Erythroblast (primary cell): Measurements from ENCODE around the gene GMDS.

Source experiments
- DNase-seq, 2 experiments: peaks; one replicate each; lab custom pipeline; 2025; lab: John Stamatoyannopoulos, UW
- GATA1 ChIP-seq: IDR thresholded peaks from 2 replicates; pipeline ENCODE4 v1.6.1; 2011; ENCODE audit warnings: low read depth, mild to moderate bottlenecking, control low read depth, low read length, moderate library complexity
- POLR2A ChIP-seq: IDR thresholded peaks from 2 replicates; pipeline ENCODE4 v1.6.1; 2011; ENCODE audit warnings: mild to moderate bottlenecking, low read length

The GMDS gene

DNA sequence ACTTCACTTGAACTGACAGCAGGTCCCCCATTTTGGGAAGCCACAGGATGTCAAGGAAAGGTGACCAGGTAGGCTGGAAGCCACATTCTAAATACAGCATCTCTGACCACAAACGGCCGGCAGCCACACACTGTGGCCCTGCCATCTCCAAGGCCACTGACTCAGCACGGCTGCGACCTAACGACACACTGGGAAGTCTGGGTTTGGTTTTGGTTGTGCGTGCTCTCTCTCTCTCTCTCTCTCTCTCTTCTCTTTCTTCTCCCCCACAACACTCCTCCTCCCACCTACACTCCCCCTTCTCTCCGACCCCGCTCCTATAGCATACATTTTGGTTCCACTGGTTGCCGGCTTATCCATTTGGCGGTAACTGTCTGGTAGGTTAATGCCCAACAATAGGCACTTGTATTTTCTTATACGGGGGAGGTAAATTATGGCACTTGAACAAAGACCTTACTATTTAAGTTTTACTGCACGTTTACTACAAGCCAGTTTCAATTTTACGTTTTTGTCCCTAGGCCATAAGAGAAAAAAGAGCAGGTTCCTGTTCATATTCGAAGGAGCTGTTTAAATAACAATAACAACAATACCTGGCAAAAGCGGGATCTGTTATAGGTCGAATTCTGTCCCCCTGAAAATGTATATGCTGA is 103.6 kb downstream of the GMDS start:
- peak; percentile 27 to 43 for DNase-seq

DNA sequence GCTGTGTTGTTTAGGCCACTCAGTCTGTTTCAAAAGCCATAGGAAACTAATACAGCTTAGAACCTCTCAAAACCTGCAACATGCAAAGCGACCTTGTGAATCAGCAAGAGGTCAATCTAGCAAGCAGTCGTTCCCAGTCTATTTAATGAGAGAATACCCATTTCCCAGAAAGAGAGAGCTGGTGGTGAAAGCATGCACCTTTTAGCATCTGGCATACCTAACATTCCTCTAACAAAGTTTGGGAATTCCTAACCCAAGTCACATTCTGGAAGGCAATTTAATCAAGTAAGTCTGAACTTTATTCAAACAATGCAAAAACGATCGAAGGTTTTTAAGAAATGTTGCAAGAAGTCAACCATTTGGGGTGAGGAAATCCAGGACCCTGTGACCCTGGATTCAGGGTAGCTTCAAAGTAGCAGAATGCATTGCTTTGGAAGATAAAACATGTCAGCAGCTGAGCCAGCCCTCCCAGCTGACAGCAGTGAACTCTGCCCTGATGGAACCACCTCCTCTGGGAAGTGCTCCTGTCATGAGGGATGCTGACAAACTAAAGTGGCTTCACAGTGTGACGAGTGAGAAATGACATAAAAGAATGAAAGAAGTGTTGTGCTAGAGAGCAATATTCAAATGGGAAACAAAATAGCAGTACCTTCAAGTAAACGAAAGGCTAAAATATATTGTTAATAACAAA is 104.8 kb downstream of the GMDS start:
- TF ChIP-seq GATA1 (no peak), POLR2A (no peak)
- DNase-seq = no peak

More for the DNA sequence above, 103.6 kb downstream of the GMDS start:
- TF ChIP-seq POLR2A = no peak
- TF ChIP-seq GATA1 = no peak

- no peak for DNase-seq
- TF ChIP-seq POLR2A = no peak
- TF ChIP-seq GATA1 = no peak
These were observed 110.0 kb downstream of the GMDS start for GRCh38 chr6:2135401-2135800.

DNA sequence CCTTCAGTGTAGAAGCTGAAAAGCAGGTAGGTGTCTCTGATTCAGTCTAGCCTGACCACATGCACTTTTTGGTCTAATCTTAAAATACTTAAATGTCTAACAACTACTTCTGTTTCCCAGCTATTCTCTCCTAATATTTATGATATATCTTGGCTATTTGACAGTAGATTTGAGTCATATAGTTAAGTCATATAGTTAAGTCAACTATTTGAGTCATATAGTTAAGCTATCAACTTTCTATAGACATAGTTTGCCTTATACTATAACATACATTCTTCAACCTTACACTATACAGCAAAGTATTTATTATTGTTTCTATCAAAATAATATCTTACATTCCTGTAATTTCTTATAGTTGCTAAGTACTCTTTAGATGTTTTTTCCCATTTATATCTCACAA is 110.9 kb downstream of the GMDS start:
- DNase-seq = no peak
- TF ChIP-seq GATA1 (no peak), POLR2A (no peak)

DNA sequence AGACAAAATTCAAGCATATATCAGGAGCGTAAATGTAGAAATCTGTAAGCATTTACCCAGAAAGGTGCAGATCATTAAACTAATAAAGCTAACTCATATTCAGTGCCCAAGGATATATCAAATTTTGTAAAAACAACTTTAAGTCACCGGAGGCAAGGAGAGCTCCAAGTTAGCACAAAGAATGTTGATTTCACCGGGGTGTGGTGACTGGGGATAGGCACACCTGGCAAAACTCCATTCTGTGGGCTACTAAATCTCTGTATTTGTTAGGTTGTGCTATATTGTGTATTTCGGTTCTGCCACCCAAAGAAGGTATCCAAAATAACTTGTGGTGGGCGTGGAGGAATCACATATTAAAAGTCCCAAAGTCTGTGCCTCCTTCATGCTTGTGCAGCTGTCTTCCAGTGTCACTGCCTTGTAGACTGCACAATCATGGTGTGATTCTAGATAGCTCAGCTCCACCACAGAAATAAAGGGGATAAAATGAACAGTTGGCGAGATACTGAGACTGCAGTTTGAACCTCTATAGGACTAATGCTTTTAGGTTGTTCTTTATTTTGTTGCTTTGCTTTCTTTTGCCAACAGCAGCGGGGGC is 111.6 kb downstream of the GMDS start:
- peak in 1 of 2 experiments; percentile 11 for DNase-seq
- TF ChIP-seq POLR2A = no peak

- DNase-seq = no peak
- TF ChIP-seq GATA1 (no peak), POLR2A (no peak)
These were observed 112.5 kb downstream of the GMDS start for GRCh38 chr6:2132916-2133315.

DNA sequence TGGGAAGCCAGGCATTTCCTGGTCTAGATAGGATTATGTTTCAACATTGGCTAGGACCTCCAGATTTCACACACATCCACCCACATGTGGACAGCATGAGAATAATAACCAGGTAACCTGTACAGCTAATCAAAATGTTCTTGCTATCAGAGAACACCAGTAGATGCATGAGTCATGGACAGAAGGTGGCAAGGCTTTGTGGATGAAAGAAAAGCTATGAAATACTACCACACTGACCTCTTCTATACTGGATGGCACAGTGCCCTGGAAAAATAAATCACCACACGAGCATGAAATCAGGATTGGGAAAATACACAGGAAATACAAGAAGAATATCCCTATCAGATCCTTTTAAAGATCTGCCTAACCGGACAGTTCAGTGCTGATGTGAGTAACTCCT is 113.0 kb downstream of the GMDS start:
- TF ChIP-seq GATA1 = no peak
- TF ChIP-seq POLR2A = no peak
- DNase-seq = no peak

- TF ChIP-seq GATA1 = no peak
- no peak for TF ChIP-seq POLR2A
- no peak for DNase-seq
These were observed 116.2 kb downstream of the GMDS start for GRCh38 chr6:2129182-2129621.

GRCh38 chr6:2127484-2127911 is 117.9 kb downstream of the GMDS start:
- peak; percentile 69 to 87 for DNase-seq
- no peak for TF ChIP-seq GATA1
- peak; percentile 39 for TF ChIP-seq POLR2A

- peak; percentile 13 to 18 for DNase-seq
- TF ChIP-seq GATA1 (no peak), POLR2A (no peak)
These were observed 119.1 kb downstream of the GMDS start for GRCh38 chr6:2126351-2126750.

GRCh38 chr6:2125158-2125557 is 120.2 kb downstream of the GMDS start:
- TF ChIP-seq POLR2A (no peak), GATA1 (no peak)
- DNase-seq = no peak

GRCh38 chr6:2124260-2124709 is 121.1 kb downstream of the GMDS start:
- peak; percentile 81 to 94 for DNase-seq
- TF ChIP-seq POLR2A (no peak), GATA1 (no peak)

DNA sequence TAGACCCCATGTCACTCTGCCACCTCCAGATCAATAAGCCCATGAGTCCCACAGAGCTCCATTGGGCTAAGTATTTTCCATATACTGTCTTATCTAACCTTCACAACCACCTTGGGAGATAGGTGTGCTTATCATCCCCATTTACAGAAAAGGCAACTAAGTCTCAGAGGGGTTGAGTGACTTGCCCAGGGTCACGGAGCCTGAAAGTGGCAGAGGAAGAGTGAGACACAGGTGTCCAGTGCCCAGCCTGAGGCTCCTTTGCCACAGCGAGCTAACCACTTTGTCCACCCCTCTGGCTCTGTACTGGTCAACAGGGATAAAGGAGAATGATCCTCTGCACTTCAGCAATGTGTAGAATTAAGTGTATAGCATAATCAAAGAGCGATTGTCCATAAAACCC is 124.5 kb downstream of the GMDS start:
- no peak for TF ChIP-seq GATA1
- TF ChIP-seq POLR2A = no peak
- no peak for DNase-seq

DNA sequence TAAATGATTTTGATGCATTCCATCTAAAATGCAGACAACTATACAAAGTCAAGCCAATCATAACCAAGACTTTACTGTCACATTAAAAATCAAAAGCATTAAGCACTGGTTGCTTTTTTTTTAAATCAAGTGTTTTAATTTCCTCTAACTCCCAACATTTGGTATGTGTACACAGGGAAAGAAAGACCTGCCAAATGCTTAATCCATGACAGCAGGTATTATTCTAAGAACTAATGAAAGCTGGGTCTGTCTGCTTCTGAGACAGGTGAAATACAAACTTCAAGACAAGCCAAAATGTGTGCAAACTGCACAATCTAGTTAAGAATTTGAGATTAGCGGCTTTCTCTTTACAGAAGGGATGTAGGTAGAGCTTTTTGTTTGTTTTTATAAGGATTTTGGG is 126.1 kb downstream of the GMDS start:
- DNase-seq = no peak
- no peak for TF ChIP-seq POLR2A
- TF ChIP-seq GATA1 = no peak

- no peak for TF ChIP-seq GATA1
- DNase-seq = peak in 1 of 2 experiments; percentile 15
These were observed 127.3 kb downstream of the GMDS start for GRCh38 chr6:2118136-2118535.
